ENCODE data around the gene MTA1.

Gene MTA1

GRCh38 chr14:105476831-105477659, 57.4 kb downstream of the MTA1 start:
- H3K4me3 ChIP-seq (ENCODE audit: control insufficient read depth, low read depth, low read length) = no peak overlapping the region
- TF ChIP-seq CTCF (conservative IDR thresholded peaks at IDR 0.05; ENCODE audit: control insufficient read depth, insufficient read depth, low read depth, low read length) = no peak
- no peak for DNase-seq (ENCODE audit: low read depth)

GRCh38 chr14:105477660-105478397, 58.2 kb downstream of the MTA1 start:
- H3K4me3 ChIP-seq (ENCODE audit: control insufficient read depth, low read depth, low read length) = no peak overlapping the region
- TF ChIP-seq CTCF (conservative IDR thresholded peaks at IDR 0.05; ENCODE audit: control insufficient read depth, insufficient read depth, low read depth, low read length) = no peak
- DNase-seq (ENCODE audit: low read depth) = no peak

GRCh38 chr14:105478398-105479251, 59.0 kb downstream of the MTA1 start:
- no peak overlapping the region for H3K4me3 ChIP-seq (ENCODE audit: control insufficient read depth, low read depth, low read length)
- DNase-seq (ENCODE audit: low read depth) = no peak
- no peak for TF ChIP-seq CTCF (conservative IDR thresholded peaks at IDR 0.05; ENCODE audit: control insufficient read depth, insufficient read depth, low read depth, low read length)

DNA sequence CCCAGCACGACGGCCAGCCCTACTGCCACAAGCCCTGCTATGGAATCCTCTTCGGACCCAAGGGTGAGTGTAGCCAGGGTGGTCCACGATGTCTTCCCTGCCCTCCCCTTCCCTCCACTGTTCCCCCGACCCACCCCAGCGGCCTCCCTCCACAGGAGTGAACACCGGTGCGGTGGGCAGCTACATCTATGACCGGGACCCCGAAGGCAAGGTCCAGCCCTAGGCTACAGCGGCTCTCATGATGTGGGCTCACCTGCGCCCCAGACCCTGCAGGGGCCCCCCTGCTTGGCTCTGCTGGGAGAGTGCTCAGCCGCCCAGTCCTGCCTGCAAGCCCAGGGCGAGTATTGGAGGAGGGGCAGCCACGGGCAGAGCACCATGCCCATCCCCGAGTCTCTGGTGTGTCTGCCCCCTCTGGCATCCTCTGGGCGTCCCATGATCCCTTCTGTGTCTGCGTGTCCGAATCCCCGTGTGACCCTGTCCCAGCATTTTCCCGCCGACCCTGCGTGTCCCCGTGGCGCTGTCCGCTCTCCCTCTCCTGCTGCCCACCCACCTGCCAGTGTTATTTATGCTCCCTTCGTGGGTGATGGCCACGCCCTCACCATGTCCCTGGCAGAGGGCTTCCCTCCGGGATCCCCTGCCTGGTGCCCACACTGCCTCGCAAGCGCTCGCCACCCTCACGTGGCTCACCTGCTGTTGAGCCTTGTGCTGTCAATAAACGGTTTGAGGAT, 60.0 kb downstream of the MTA1 start:
- TF ChIP-seq CTCF (conservative IDR thresholded peaks at IDR 0.05; ENCODE audit: control insufficient read depth, insufficient read depth, low read depth, low read length) = no peak
- H3K4me3 ChIP-seq (ENCODE audit: control insufficient read depth, low read depth, low read length) = no peak overlapping the region
- no peak for DNase-seq (ENCODE audit: low read depth)

GRCh38 chr14:105480199-105480746, 60.6 kb downstream of the MTA1 start:
- H3K4me3 ChIP-seq (ENCODE audit: control insufficient read depth, low read depth, low read length) = no peak overlapping the region
- no peak for TF ChIP-seq CTCF (conservative IDR thresholded peaks at IDR 0.05; ENCODE audit: control insufficient read depth, insufficient read depth, low read depth, low read length)
- no peak for DNase-seq (ENCODE audit: low read depth)
